ENCODE data around the gene EYA2.

The EYA2 gene

DNA sequence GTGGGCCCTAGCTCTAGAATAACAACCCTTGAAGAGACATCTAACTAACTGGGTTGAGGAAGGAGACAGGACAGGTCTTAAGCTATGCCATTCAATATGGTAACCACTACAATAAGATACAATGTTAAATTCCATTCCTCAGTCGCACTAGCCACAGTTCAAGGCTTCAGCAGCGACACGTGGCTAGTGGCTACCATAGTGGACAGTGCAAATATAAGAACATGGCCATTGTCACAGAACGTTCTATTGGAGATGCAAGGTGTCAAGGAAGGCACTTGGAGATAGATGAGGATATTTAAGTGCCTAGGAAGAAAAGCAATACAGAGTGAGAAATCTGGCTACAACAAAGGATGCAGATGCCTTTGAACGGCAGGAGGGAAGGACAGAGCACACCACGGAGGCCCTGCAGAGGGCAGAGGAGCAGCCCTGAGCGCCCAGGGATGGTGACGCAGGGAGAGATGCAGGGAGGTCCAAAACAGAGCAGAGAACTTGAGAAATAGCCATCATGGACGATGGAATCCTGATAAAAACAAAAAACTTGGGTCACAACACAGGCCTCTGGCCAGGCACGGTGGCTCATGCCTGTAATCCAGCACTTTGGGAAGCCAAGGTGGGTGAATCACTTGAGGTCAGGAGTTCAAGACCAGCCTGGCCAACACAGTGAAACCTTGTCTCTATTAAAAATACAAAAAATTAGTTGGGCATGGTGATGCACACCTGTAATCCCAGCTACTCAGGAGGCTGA is 321.2 kb downstream of the EYA2 start:
- DNase-seq, result no peak

DNA sequence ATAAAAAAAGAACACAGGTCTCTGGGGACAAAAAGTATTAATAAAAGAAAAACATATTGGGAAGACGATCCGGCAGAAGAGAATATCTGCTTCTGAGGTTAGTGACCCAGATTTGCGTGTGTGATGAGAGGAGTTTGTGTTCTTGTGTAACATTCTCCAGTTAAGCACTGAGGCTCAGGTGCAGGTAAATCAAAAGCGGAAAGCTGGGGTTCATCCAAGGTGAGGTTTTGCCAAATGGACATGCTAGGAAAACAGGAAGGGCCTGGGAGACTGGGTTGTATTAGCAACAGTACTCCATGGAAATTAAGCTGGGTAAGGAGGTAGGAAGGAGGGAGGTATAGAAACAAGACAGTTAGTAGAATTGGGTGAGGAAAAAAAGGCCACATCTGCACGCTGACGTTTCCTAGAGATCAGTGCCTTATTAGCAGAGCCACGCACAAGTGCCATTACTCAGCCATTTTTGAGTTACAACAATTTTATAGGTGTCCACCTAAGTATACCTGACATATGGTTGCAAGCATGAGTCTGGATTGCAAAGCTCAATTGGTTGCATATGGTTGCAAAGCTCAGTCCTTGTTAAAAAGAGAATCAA is 322.3 kb downstream of the EYA2 start:
- no peak for DNase-seq

DNA sequence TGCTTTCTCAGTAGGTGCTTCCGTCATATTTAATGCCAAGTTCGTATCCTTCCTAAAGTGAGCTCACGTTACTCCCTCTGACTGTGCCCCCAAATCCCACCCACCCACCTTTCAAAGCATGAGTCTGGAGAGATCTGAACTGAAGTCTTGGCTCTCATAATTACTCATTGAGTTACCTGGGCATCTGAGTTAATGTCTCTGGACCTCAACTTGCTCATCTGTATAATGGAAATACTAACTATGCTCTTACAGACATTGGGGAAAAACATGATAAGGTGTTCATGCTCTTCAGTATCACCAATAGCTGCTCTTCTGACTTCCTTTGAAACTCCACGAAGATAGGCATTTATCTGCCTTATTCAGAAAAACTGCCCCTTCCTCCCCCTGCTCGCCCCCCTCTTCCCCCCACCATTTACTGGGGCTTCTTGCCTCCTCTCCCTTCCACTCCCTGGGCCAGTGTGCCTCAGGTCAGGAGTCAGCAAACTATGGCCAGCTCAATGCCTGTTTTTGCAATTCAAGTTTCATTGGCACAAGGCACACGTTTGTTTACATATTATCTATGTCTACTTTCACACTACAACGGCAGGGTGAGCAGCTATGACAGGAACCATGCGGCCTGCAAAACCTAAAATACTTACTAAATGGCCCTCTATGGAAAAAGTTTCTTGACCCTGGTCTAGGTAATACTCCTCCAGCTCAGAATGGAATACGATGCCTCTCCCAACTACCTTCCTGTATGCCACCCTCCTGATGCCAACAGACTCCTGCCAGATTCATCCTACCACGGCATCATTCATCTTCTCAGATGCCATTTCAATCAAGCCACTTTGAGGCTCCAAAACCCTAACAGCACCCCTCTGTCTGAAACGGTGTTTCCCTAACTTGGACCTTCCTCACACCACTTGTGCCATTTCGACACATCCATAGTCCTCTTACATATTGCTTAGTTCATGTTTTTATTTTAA is 323.1 kb downstream of the EYA2 start:
- no peak for DNase-seq

DNA sequence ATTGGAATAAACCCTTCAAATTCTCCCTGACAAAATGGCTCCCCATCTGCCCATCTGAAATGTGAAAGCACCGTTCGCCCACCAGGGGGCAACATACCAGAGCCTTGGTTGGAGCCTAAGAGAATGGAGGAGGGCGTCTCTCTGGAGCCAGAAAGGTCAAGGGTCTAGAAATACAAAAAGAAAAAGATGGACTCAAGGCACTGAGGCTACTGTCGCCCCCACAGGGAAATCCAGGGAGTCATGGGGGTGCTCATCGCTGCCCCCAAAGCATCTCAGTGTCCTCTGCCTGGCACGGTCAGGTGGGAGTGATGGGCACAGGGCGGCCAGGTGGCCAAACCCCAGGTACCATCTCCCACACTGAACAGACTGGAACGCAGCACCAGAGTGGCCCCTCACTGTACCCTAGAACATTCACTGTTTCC is 325.5 kb downstream of the EYA2 start:
- peak; percentile 14 to 31 for DNase-seq

DNA sequence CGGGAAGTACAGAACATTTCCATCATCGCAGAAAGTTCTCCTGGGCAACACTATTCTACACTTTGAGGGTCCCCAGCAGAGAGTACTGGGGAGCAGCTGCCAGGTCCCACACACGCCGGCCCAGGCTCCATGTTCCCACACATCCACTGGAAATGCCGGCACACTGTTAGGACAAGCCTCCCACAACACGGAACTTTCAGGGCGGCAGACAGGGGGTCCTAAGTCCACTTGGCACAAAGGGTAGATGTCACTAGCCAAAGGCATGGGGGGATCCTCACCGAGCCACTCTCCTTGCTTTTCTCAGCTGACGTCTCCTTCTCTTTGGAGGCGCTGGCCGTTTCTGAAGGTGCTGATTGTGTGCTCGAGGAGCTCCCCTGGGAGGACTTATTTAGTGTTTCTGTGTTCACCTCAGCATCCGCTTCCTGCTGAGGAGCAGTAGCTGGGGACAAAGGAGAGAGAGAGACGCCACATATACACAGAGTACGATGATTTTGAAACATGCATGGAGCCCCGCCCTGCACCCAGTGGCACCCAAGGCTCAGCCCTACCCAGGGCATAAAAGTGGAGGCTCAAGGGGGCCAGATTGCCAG is 326.5 kb downstream of the EYA2 start:
- no peak for DNase-seq

DNA sequence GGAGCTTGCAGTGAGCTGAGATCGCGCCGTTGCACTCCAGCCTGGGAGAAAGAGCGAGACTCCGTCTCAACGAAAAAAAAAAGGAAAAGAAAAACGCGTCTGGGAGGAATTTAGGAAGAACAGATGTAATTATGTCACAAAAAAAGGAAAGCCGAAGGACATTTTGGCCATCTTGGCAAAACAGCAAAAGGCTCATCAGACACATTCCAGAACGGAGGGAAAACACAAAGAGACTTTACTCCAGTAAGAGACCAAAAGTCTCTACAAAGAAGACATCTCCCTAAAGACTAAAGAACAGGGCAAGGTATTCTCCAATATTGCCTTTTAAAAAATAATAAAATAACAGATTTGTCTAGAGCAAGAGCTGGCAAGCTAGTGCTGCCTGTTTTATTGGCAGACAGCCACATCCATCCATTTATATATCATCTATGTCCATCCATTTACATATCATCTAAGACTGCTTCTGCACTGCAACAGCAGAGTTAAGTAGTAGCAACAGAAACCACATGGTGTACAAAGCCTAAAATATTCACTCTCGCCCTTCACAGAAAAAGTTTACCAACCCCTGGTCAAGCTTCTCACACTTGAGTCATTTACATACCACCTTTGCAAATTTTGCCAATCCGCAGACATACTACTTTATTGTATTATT is 328.0 kb downstream of the EYA2 start:
- DNase-seq, result no peak

DNA sequence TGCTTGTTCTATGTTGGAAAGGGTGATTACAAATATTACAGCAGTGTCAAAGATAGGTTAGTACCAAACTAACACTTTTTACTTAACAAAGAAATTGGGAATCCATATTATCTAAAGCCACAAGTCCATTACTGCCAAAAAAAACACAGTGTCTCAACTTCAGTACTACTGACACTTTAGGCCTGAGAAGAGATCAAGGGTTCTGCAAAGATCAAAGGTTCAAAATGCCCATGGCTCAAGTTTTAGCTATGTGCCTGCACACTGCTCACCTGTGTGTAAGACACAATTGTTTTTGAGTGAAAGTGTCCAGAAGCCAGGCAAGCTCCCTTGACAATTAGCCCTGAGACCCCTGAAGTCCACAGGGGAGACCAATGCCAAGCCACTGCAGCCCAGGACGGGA is 329.3 kb downstream of the EYA2 start:
- no peak for DNase-seq

DNA sequence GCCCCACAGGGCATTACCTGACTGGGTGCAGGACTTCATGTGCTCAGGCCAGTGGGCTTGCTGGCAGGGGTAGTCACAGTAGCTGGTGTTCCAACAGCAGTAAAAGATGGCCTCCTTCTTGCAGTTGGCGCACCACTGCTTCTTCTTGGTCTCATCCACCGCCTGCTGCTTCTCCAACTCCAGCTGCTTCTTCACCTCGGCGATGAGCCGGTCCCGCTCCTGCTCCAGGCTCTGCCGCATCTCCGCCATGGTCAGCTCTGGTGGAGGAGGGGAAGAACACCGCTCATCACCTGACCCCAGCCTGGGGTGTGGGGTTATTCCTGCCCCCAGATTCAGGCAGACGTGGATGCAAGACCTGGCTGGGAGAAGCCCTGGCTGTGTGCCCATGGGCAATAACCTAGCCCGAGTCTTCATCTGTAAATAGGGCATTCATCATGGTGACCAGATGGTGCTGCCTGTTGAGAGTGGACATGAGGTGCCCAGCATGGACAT is 329.7 kb downstream of the EYA2 start:
- DNase-seq, result no peak

DNA sequence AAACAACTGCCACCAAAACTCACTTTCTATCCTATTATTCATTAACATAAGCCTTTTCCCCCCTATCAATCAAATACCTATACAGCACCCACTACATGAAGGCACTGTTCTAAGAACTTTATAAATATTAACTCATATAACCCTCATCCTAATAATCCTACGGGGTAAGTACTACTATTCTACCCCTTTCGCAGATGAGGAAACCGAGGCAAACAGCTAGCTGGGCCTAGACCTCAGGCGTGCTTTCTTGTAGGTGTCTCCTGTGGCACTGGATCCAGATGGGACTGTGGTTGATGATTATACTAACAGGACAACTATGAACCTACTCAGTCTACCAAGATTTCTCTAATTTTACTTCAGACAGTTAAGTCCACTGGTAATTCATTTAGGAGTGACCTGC is 330.2 kb downstream of the EYA2 start:
- no peak for DNase-seq

DNA sequence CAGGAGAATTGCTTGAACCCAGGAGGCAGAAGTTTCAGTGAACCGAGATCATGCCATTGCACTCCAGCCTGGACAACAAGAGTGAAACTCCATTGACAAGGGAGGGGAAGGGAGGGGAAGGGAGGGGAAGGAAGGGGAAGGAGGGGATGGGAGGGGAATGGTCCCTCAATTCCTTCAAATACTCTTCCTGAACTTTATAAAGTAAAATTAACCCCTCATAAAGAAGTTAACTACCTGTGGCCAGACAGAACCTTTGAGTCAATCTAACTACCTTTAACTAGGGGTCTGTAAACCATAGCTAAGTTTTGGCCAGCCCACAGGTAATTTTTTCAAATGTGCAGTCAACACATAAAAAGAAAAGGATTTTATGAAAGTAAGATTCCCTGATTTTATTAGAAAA is 330.8 kb downstream of the EYA2 start:
- no peak for DNase-seq

DNA sequence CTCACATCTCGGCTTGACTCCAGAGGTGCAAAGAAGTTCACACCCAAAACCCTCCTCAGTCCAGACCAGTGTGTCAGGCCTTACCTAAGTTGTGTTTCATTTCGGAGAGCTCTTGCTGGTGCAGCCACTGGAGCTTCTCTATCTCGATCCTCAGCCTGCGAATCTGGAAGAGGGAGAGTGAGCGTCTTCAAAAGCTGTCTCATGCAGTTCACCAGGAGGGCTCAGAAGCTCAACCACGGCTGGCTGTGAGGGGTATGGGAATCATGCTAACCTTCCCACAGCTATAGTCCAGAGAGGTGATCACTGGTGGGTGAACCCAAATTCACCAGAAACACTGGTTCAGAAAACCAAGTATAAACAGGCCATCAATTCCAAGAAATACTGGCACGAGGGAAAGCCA is 332.5 kb downstream of the EYA2 start:
- no peak for DNase-seq

DNA sequence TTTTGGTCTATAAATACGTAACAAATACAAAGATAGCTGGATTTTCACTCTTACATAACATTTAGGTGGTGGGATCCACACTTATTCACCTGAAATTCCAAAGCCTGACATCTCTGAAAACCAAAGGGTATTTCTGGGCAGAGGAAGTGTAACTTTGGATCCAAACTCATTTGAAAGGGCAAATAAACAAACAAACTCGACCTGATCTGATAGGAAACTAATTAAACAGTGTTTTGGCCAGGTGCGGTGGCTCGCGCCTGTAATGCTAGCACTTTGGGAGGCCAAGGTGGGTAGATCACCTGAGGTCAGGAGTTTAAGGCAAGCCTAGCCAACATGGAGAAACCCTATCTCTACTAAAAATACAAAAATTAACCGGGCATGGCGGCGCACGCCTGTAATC is 332.9 kb downstream of the EYA2 start:
- DNase-seq, result no peak

DNA sequence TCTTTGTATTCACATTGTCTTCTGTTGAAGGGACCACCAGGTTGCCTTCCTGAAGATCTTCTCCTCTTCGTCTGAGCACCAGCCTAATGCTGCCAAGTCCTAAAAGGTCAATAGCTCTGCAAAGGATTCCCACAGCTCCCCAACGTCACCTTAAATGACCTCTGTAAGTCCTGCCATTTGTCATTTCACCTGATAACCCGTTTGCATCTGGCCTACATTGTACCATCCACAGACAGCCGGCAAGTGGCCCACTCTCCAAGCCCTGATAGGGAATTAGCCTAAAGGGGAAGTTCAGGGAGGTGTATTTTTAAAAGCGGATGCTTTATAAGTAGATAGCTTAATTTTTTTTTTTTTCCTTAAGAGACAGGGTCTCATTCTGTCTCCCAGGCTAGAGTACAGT is 334.0 kb downstream of the EYA2 start:
- DNase-seq, result no peak

DNA sequence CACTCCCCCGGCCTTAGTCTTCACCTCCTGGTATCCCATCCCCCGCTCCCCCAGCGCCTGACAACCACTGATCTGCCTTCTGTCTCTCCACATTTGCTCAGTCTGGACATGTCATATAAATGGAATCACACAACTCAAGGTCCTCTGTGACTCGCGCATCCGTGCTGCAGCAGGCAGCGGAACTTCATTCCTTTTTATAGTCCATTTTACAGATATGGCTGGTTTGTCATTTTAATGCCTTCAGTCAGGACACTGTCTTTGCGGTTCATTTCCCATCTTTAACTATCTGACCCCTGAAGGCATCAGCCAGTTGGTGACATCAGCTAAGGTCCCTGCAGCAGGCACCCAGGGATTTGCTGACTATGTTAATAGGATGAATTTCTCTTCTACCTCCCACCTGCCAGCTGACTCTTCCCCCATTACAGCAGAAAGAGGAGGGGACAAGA is 336.2 kb downstream of the EYA2 start:
- no peak for DNase-seq

DNA sequence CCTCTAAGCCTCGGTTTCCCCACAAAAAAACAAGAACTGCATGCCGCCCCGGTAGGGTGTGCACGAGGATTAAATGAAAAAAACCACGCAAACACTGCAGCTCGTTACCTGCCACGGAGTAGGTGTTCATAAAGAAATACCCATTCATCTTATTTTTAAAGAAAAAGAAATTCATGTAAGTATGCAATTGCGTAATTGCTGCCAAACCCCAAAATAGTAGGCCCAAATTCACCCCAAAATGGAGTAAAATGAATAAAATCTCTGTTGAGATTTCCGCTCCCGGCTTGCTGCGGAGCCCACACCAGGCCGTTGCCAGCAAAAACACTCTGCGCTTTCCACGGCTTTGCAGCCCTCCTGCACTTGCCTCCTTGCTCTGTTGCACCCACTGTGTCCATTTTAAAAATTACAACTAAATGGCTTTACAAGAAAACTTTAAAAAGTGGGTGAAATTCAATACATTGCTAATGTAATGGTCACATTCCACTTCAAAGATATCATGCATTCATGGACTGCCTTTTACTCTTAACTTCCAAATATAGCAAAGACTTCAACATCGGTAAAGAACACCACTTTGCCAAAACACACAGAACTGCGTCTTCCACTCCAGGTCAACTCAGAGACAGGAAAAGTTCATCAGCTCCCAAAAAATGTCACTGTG is 336.9 kb downstream of the EYA2 start:
- DNase-seq, result no peak

DNA sequence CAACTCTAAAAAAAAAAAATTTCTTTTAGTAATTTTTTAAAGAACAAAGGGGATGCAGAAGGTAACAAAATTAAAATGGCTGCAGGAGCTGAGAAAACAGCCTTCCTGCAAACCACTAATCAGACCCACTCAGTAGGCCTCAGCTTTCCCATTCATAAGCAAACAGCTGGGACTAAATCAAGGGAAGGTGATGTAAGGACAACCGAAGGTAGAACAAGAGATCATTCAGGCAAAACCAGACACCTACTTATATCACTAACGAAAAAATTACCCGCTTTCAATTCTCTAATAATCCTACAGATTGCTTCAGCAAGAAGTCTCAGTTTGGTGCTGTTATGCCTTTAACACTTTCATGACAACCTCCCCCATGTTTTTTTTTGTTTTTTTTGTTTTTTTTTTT is 337.9 kb downstream of the EYA2 start:
- DNase-seq, result no peak

DNA sequence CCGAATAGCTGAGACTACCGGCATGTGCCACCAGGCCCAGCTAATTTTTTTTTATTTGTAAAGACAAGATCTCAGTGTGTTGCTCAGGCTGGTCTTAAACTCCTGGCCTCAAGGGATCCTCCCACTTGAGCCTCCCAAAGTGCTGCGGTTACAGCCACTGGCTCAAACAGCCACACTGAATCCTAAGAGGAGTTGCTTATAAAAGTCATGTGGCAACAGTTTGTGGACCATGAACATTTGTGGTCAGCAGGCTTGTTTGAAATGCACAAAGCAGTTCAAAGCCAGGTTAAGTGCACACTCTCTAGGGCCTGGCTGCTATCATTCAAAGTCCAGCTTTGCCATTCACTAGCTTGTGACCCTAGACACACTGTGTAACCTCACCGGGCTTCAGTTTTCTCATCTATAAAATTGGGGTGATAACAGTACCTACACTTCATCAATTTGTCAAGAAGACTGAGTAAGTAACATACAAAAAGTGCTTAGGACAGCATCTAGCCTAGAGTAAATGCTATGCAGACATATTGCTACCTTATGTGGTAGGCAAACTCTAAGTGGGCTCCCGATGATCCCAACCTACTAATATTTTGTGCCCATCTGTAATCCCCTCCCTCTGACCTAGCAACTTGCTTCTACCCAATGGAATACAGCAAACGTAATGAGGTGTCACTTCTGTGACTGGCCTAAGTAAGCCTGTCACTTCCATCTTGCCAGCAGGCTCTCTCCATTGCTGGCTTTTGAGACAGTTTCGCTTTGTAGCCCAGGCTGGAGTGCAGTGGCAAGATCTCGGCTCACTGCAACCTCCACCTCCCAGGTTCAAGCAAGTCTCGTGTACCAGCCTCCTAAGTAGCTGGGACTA is 338.9 kb downstream of the EYA2 start:
- no peak for DNase-seq

DNA sequence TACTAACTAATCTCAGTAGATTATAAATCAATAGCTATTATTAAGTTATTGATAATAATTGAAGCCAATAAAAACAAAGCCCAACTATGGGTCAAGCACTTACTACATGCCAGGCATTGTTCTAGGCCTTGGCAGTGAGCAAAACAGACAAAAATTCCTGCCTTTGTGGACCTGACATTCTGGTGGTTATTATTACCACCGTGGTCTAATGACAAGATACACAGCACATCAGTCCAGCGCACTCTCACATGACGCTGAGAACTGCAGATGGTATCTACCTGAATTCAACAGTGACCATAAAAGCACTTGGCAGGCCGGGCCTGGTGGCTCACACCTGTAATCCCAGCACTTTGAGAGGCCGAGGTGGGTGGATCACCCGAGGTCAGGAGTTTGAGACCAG is 340.5 kb downstream of the EYA2 start:
- no peak for DNase-seq

DNA sequence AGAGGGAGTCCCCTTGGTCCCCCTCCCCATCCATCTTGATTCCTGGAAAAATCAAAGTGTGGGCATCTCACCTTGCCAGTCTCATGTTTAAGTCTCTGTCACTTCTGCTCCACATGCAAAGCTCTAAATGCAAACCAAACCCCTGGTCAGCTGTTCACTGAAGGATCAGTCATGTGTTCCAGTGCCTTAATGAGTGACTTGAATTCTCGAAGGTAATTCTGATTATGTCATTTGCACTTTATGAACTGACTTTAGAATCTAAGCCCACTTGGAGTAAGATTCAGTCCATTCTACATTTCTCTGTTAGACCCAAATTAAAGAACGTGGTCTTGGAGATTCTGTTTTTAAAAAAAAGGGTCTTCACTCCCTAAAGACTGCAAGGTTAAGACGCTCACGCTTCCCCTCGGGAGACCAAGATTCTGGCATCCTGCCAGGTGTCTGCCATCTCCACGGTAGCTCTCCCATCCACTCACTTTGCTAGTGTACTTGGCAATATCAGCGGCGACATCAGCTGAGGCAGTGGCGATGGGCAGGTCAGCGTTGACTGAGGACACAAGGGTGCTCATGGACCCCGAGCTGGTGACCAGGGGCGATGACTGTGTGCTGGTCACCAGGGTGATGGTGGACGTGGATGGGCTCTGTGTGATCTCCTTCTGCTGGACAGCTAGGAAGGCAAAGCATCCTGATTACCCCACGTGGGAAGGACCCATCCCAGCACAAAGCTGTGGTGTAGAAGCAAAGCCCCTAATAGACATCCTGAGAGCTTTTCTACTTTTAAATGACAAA is 341.4 kb downstream of the EYA2 start:
- no peak for DNase-seq

DNA sequence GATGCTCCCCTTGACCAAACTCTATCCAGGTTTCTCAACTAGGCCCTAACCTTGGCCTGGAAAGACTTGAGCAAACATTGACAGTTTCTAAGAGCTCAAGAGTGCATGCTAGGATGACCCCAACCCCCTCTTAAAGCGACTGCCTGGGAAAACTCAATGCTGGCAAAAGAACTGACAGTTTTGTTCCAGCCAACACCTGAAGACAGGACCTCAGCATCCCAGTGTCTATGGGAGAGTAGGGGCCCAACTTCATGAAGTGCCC is 341.9 kb downstream of the EYA2 start:
- no peak for DNase-seq

DNA sequence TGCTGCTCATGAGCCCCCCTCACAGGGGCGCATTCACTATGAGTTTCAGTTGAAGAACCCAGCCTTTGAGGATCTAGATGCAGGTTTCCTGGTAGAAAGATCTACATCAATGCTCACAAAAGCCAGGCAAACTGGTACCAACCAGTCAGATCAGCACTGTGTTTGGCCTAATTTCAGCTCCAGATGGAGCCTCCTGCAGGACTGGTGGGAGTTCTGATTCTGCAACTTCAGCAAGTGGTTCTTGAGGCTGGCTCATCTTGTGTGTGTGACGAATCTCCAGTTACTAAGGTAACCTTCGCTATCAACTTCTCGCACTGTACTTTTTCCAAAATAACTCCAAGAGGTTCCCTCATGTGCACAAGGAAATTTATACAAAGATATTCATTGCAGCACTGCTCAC is 343.1 kb downstream of the EYA2 start:
- no peak for DNase-seq

Measured in AML-193 (cell line).